22Rv1 (cell line): ENCODE measurements around the gene SLC35B4.

Experiments used
- CTCF ChIP-seq: fragments of 450-650 bp; IDR thresholded peaks from 2 replicates; pipeline ENCODE4 v1.5.1; 2017; ENCODE audit warnings: mild to moderate bottlenecking
- ZFX ChIP-seq: fragments of 450-650 bp; IDR thresholded peaks from 2 replicates; pipeline ENCODE4 v1.6.1; 2017; ENCODE audit warnings: antibody characterized with exemption, borderline replicate concordance

GRCh38 chr7:134287916-134288659 lies 28.6 kb downstream of the SLC35B4 start:
- TF ChIP-seq CTCF = no peak
- no peak for TF ChIP-seq ZFX
